Measurements from ENCODE around the gene TMEM92. TPM values are rescaled to one million over a fixed set of nuclear protein-coding genes. Genes with fewer than 3 reads are reported as not detected.

Gene TMEM92
- total RNA-seq, 1 experiment from 2014 or later = 6.6 TPM

GRCh38 chr17:50267074-50267841, 7.0 kb upstream of the TMEM92 start:
- Histone ChIP-seq H3K9ac (ENCODE audit: low read length) (no peak overlapping the region), H3K9me2 (ENCODE audit: insufficient read depth) (no peaks in the 10 kb centered on the region), H2AFZ (ENCODE audit: low read depth, low read length, poor library complexity, severe bottlenecking) (no peak overlapping the region), H4K20me1 (ENCODE audit: insufficient read depth) (no peaks in the 10 kb centered on the region), H3K4me2 (ENCODE audit: low read length) (peak overlapping the region; percentile 54; the same call in 1 of the 2 replicates), H3K4me1 (ENCODE audit: control insufficient read depth in 1 of 2, insufficient read depth in 2 of 2, low read length in 2 of 2) (peaks cover 23 to 29% of the 10 kb centered on the region in 2 experiments), H3K4me3 (replicated peaks in 1 of 2; ENCODE audit: low read depth in 1 of 2, low read length in 2 of 2) (no peak overlapping the region), H3K27ac (ENCODE audit: low read depth, low read length) (peak overlapping the region; percentile 17; the same call in 1 of the 2 replicates), H3K79me2 (ENCODE audit: insufficient read depth, low read length) (no peaks in the 10 kb centered on the region), H3K27me3 (ENCODE audit: insufficient read depth, low read length) (no peaks in the 10 kb centered on the region), H3K36me3 (ENCODE audit: control insufficient read depth in 1 of 2, insufficient read depth in 2 of 2, low read length in 2 of 2) (no peaks in the 10 kb centered on the region), H3K9me3 (ENCODE audit: control insufficient read depth in 1 of 2, insufficient read depth in 1 of 2, low read depth in 1 of 2, low read length in 2 of 2) (no peaks in the 10 kb centered on the region)
- ChIA-PET CTCF (interaction anchor here (0.5 to 1.4 kb wide), 5 partner anchors 27 to 116 kb away, joined by 3 to 10 read pairs (median 3); no protein-coding TSS in a partner anchor), POLR2A (no interaction called here), RAD21 (ENCODE audit: low non-redundant PET in 1 of 2, low total read pairs in 2 of 2, uncharacterized antibody in 2 of 2, unreplicated experiment in 2 of 2) (no interaction called here)
- TF ChIP-seq RAD21 (IDR thresholded peaks at IDR 0.05; ENCODE audit: low read depth) (no peak), POLR2A (IDR thresholded peaks at IDR 0.05; ENCODE audit: borderline replicate concordance, extremely low read depth, insufficient read depth, insufficient read length) (no peak)
- no peak for ATAC-seq
- no peak for DNase-seq (ENCODE audit: low read depth, low spot score)
- intact Hi-C loops (cut with micrococcal nuclease) = no loop called here
- BruUV-seq (replicated peaks) = no TSS peak

- Histone ChIP-seq H3K4me2 (ENCODE audit: low read length) (no peak overlapping the region), H3K27me3 (ENCODE audit: insufficient read depth, low read length) (no peaks in the 10 kb centered on the region), H3K36me3 (ENCODE audit: control insufficient read depth in 1 of 2, insufficient read depth in 2 of 2, low read length in 2 of 2) (no peaks in the 10 kb centered on the region), H3K9me3 (ENCODE audit: control insufficient read depth in 1 of 2, insufficient read depth in 1 of 2, low read depth in 1 of 2, low read length in 2 of 2) (no peaks in the 10 kb centered on the region), H4K20me1 (ENCODE audit: insufficient read depth) (no peaks in the 10 kb centered on the region), H3K9me2 (ENCODE audit: insufficient read depth) (no peaks in the 10 kb centered on the region), H2AFZ (ENCODE audit: low read depth, low read length, poor library complexity, severe bottlenecking) (no peak overlapping the region), H3K4me1 (ENCODE audit: control insufficient read depth in 1 of 2, insufficient read depth in 2 of 2, low read length in 2 of 2) (peaks cover 29 to 32% of the 10 kb centered on the region in 2 experiments), H3K9ac (ENCODE audit: low read length) (no peak overlapping the region), H3K27ac (ENCODE audit: low read depth, low read length) (no peak overlapping the region), H3K4me3 (replicated peaks in 1 of 2; ENCODE audit: low read depth in 1 of 2, low read length in 2 of 2) (no peak overlapping the region), H3K79me2 (ENCODE audit: insufficient read depth, low read length) (no peaks in the 10 kb centered on the region)
- intact Hi-C loops (cut with micrococcal nuclease) = no loop called here
- ATAC-seq (no peak), DNase-seq (ENCODE audit: low read depth, low spot score) (no peak)
- BruUV-seq (replicated peaks) = no TSS peak
- TF ChIP-seq EZH2 (IDR thresholded peaks at IDR 0.05) (no peak), POLR2A (IDR thresholded peaks at IDR 0.05; ENCODE audit: borderline replicate concordance, extremely low read depth, insufficient read depth, insufficient read length) (no peak), ATF3 (IDR thresholded peaks at IDR 0.05) (no peak), RAD21 (IDR thresholded peaks at IDR 0.05; ENCODE audit: low read depth) (no peak), REST (IDR thresholded peaks at IDR 0.05; ENCODE audit: low read depth) (no peak), EZH2phosphoT487 (IDR thresholded peaks at IDR 0.05; ENCODE audit: borderline replicate concordance) (no peak), CTCF (IDR thresholded peaks at IDR 0.05 in 2 of 3, conservative IDR thresholded peaks at IDR 0.05 in 1 of 3; ENCODE audit: borderline replicate concordance in 1 of 3, insufficient read depth in 1 of 3, low read depth in 2 of 3, low read length in 2 of 3) (no peak), EGR1 (IDR thresholded peaks at IDR 0.05; ENCODE audit: low read depth) (no peak), ZNF274 (IDR thresholded peaks at IDR 0.05; ENCODE audit: low read depth, low read length) (no peak), POLR2AphosphoS5 (IDR thresholded peaks at IDR 0.05; ENCODE audit: low read depth, low read length) (no peak)
- ChIA-PET RAD21 (ENCODE audit: low non-redundant PET in 1 of 2, low total read pairs in 2 of 2, uncharacterized antibody in 2 of 2, unreplicated experiment in 2 of 2) (interaction anchor here in 1 of 2 experiments (0.7 kb wide), 1 partner anchor 99 kb away, joined by 3 read pairs; no protein-coding TSS in a partner anchor), POLR2A (no interaction called here), CTCF (interaction anchor here (0.7 to 1.4 kb wide), 3 partner anchors 66 to 116 kb away, joined by 3 to 10 read pairs (median 4); no protein-coding TSS in a partner anchor)
Observed at GRCh38 chr17:50268026-50268425, 6.2 kb upstream of the TMEM92 start.
